ENCODE results near the gene PLEKHB1. TPM values are rescaled to one million over a fixed set of nuclear protein-coding genes. Genes with fewer than 3 reads are reported as not detected.

The PLEKHB1 gene, protein sequence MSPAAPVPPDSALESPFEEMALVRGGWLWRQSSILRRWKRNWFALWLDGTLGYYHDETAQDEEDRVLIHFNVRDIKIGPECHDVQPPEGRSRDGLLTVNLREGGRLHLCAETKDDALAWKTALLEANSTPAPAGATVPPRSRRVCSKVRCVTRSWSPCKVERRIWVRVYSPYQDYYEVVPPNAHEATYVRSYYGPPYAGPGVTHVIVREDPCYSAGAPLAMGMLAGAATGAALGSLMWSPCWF
- 0.22 and 0.52 TPM in 2 replicates for total RNA-seq

DNA sequence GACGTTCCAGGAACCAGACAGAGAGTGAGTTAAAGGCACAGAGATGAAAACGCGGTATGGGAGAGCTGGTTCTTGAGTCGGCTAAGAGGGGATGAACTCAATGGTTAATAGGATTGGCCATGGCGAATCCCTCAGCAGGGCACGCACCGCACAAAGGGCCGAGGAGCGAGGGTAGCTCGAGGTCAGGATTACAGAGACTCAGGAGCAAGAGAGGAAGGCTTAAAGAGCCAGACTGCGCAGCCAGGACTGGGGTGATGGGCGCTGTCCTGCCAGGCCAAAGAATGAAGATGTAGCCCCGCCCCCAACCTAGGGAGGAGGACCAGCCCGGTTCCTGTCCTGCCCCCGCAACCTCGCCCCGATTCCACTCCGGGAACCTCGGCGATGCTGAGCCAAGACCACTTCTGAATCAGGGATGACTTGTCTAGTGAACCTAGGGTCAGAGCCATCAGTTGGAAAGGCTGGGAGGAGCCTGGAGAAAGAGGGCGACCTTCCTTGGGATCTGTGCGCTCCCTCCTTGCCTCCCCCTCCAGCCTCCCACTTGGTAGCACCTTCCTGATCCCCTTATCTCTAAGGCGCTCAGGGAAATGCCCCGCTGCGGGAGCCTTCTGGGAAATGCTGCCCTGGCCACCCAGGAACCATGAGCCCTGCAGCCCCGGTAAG, at the start of gene PLEKHB1:
Gene PLEKHB1 (plus strand): TSS at position 610 of the 660 bp plus-strand sequence. CDS start 28 bp downstream, at position 638.

DNA sequence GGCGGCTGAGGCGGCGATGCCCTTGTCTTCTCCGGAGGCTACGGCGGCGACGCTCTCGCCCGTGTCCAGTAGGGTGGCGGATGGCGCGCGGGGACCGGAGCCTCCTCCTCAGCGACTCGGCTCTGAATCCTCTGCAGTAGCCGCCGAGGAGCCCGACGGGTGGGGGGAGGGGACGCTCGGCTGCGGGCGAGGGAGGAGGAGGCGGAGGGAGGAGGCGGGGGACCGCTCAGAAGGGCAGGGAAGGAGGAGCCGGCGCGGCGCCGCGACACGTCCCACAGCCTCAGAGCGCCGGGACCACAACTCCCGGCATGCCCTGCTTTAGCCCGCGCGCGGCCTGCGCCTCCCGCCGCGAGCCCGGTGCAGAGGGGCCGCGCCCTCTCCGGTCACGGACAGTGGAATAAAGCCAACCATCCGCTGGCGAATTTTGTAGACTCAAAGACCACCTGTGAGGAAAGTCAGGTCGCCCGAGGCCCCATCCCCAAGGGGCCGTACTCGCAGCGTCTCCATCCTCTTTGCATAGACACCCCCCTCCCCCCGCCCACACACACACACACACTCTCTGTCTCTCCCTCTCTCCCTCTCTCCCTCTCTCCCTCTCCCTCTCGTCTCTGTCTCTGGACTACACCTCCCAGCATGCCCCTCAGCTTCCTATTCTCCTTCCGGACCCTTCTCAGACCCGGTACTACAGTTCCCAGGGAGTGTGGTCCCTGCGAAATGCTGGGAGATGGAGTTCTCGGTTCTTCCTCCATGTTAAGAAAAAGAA, 48.2 kb upstream of the PLEKHB1 start, which contains the start of gene FAM168A:
Gene FAM168A (minus strand): TSS at position 157 of the 763 bp plus-strand sequence. CDS start 129,638 bp downstream, outside the sequence.

Other genes with a start within 250 kb of the PLEKHB1 start
- 9.6 and 11.3 TPM in 2 replicates for gene FAM168A, start 48.5 kb upstream of the PLEKHB1 start, total RNA-seq
- 104 and 109 TPM in 2 replicates for gene RAB6A, start 114.5 kb downstream of the PLEKHB1 start, total RNA-seq
- gene MRPL48, start 141.3 kb downstream of the PLEKHB1 start, total RNA-seq, result 23.6 and 33.3 TPM in 2 replicates
- gene COA4, start 230.3 kb downstream of the PLEKHB1 start, total RNA-seq, result 39.1 and 42.5 TPM in 2 replicates
- gene PAAF1, start 230.4 kb downstream of the PLEKHB1 start, total RNA-seq, result 5.2 and 6.6 TPM in 2 replicates